Left ventricle myocardium superior (tissue), 1 donor: ENCODE results near the gene ECM1. TPM values are rescaled to one million over a fixed set of nuclear protein-coding genes. Genes with fewer than 3 reads are reported as not detected.
A peak's percentile ranks its signal among the peaks of the same experiment; 100 is the strongest.

Source experiments
- ATAC-seq: fragments of 200-7000 bp; cut with Tn5 transposase; one replicate; pipeline ENCODE4 v1.9.1; 2020; ENCODE audit warnings: mild to moderate bottlenecking, moderate library complexity
- DNase-seq: peaks from one replicate; pipeline ENCODE4 v3.0.0-alpha.2; 2020
- intact Hi-C: fragments of 100-400 bp; cut with micrococcal nuclease; formaldehyde crosslinking; loops from one replicate; pipeline ENCODE4 v1.11.0; 2022
- total RNA-seq: library from RNA; stranded (reverse); fragmentation: NEBNext Ultra II Directional; extraction: Animal tissue kit (Norgen Biotek cat#: 25700); gene quantifications from one replicate; pipeline ENCODE4 v1.2.1, GENCODE V29; 2021
- donor health status: DM: no; HTN: yes; CAD: no; lungs with severe emphysema.

Gene ECM1
- total RNA-seq, 1 donor from 2014 or later = 14.0 TPM

DNA sequence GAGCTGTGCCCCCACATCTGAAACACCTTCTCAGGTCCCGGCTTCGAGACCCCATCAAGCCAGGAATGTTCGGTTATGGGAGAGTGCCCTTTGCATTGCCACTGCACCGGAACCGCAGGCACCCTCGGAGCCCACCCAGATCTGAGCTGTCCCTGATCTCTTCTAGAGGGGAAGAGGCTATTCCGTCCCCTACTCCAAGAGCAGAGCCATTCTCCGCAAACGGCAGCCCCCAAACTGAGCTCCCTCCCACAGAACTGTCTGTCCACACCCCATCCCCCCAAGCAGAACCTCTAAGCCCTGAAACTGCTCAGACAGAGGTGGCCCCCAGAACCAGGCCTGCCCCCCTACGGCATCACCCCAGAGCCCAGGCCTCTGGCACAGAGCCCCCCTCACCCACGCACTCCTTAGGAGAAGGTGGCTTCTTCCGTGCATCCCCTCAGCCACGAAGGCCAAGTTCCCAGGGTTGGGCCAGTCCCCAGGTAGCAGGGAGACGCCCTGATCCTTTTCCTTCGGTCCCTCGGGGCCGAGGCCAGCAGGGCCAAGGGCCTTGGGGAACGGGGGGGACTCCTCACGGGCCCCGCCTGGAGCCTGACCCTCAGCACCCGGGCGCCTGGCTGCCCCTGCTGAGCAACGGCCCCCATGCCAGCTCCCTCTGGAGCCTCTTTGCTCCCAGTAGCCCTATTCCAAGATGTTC lies 45.6 kb downstream of the ECM1 start:
- intact Hi-C loops = no loop called here
- ATAC-seq = no peak
- DNase-seq = no peak

DNA sequence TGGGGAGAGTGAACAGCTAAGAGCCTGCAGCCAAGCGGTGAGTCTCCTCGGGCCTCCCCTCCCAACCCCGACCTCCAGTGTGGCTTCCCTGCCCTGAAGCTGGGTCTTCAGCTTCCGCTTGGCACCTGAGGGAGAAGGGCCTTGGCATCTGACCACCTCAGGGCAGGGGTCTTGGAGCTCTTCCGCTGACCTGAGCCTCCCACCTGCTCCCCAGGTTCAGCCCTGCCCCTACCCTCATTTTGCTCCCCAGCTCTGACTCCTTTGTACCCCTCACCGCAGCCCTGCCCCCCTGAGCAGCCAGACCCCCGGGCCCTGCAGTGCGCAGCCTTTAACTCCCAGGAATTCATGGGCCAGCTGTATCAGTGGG lies 46.2 kb downstream of the ECM1 start:
- intact Hi-C loops = no loop called here
- ATAC-seq (no peak), DNase-seq (no peak)

DNA sequence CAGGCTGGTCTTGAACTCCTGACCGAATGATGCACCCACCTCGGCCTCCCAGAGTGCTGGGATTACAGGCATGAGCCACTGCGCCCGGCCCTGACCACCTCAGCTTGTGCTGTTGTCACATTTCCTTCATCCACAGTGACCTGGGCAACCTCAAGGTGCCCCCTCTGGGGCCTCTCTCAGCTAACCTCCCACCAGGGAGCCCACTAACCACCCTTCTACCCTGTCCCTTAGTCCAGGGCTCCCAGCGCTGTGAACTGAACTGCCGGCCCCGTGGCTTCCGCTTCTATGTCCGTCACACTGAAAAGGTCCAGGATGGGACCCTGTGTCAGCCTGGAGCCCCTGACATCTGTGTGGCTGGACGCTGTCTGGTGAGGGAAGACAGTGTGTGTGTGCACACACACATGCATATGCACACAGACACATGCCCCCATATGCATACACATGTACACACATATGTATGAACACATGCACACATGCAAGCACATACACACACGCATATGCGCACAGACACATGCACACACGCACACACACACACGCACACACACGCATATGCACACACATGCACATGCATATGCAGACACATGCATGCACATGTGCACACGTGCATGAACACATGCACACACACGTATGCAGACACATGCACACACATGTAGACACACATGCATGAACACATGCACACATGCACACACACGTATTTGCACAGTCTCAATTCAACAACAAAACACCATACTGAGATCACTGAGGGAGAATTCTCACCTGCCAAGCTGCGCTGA lies 47.5 kb downstream of the ECM1 start:
- no peak for ATAC-seq
- intact Hi-C loops = no loop called here
- DNase-seq = no peak

DNA sequence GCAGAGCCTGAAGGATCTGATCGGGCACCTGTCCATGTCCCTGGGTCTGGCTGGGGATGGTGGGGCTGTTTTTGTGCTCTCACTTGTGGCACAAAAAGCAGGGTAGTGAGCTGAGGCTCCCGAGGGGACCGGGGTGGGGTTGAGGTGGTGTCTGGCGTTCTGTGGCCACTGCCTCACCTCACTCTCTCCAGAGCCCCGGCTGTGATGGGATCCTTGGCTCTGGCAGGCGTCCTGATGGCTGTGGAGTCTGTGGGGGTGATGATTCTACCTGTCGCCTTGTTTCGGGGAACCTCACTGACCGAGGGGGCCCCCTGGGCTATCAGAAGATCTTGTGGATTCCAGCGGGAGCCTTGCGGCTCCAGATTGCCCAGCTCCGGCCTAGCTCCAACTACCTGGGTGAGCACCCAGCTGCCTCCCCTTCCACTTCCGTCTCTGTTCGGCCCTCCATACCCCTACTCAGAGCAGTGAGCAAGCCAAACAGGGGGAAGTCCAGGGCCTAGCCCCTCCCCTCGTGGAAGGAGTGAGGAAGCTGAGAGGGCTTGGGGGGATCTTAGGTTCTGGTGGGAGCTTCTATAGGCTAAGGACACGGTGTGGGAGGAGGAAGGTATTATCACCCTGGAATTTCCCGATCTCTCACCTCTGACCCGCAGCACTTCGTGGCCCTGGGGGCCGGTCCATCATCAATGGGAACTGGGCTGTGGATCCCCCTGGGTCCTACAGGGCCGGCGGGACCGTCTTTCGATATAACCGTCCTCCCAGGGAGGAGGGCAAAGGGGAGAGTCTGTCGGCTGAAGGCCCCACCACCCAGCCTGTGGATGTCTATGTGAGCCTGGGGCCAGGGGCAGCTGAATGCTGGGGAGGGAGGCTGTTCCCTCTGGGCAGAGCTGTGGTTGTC lies 48.3 kb downstream of the ECM1 start:
- DNase-seq = no peak
- ATAC-seq = no peak
- intact Hi-C loops = no loop called here

DNA sequence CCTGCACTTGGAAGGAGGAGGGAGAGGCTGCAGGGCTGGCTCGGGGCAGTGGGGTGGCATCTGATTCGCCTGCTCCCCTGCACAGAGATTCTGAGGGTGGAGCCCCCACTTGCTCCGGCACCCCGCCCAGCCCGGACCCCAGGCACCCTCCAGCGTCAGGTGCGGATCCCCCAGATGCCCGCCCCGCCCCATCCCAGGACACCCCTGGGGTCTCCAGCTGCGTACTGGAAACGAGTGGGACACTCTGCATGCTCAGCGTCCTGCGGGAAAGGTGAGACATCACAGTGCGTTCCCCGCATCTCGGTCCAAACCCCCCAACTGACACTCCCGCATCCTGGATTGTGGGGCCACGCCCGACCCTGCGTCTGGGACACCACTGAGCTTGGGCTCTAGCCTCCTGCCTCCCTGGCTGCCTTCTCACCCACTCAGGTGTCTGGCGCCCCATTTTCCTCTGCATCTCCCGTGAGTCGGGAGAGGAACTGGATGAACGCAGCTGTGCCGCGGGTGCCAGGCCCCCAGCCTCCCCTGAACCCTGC lies 49.2 kb downstream of the ECM1 start:
- ATAC-seq (no peak), DNase-seq (no peak)
- intact Hi-C loops = no loop called here

DNA sequence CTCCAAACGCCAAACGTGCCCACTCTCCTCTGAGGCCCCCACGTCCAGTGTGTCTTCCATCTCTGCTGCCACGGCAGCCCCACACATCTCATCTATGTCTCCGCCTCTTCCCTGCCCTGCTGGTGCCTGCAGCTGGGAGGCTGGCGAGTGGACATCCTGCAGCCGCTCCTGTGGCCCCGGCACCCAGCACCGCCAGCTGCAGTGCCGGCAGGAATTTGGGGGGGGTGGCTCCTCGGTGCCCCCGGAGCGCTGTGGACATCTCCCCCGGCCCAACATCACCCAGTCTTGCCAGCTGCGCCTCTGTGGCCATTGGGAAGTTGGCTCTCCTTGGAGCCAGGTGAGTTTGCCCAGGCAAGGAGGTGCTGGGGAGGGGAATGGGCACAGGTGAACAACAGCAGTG lies 49.9 kb downstream of the ECM1 start:
- intact Hi-C loops = no loop called here
- ATAC-seq = no peak
- no peak for DNase-seq

DNA sequence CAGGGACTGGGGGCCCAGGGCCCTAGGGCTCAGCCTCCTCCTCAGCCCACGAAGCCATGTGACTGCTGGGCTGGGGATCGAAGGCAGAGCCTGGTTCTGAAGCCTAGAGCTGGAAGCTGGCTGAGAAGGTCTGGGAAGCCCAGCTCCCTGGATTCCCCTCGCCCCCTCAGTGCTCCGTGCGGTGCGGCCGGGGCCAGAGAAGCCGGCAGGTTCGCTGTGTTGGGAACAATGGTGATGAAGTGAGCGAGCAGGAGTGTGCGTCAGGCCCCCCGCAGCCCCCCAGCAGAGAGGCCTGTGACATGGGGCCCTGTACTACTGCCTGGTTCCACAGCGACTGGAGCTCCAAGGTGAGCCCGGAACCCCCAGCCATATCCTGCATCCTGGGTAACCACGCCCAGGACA lies 50.4 kb downstream of the ECM1 start:
- ATAC-seq = no peak
- intact Hi-C loops = no loop called here
- DNase-seq = no peak

DNA sequence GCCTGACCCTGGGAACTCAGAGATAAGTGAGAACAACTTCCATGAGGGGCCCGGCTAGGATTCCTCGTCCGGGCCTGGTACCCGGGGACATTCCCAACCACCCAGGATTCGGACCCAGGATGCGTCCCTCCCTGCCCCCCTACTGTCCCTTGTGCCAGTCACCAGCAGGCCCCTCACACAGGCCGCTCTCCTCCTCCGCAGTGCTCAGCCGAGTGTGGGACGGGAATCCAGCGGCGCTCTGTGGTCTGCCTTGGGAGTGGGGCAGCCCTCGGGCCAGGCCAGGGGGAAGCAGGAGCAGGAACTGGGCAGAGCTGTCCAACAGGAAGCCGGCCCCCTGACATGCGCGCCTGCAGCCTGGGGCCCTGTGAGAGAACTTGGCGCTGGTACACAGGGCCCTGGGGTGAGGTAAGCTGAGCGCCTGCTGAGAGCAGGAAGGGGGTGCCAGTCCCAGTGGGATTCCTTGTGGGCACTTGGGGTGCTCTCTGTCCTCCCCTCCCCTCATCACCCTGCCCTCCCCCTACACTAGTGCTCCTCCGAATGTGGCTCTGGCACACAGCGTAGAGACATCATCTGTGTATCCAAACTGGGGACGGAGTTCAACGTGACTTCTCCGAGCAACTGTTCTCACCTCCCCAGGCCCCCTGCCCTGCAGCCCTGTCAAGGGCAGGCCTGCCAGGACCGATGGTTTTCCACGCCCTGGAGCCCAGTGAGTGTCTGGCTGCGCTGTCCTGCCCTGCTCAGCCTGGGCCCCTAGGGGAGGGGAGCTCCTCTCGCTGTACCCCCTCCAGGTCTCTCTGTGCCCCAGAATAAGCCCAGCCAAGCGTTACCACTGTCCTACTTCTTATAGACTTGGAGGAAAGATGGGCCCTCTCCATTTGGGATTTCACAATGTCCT lies 51.1 kb downstream of the ECM1 start:
- DNase-seq = peak; percentile 80

DNA sequence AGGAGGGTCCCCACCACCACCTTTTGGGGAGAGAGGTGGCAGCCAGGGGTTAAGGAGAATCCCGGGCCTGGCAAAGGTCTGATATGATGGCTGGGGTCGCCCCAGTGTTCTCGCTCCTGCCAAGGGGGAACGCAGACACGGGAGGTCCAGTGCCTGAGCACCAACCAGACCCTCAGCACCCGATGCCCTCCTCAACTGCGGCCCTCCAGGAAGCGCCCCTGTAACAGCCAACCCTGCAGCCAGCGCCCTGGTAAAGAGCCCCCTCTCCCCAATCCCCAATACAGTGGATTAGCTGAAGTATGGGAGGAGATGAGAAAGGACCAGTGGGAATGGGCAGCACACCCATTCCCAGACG lies 51.7 kb downstream of the ECM1 start:
- DNase-seq (no peak), ATAC-seq (no peak)
- intact Hi-C loops = loop anchor here (5.0 kb wide), 1 partner anchor 63 kb away; no protein-coding TSS in a partner anchor

More for the DNA sequence above, 51.1 kb downstream of the ECM1 start:
- intact Hi-C loops = no loop called here
- ATAC-seq = no peak

DNA sequence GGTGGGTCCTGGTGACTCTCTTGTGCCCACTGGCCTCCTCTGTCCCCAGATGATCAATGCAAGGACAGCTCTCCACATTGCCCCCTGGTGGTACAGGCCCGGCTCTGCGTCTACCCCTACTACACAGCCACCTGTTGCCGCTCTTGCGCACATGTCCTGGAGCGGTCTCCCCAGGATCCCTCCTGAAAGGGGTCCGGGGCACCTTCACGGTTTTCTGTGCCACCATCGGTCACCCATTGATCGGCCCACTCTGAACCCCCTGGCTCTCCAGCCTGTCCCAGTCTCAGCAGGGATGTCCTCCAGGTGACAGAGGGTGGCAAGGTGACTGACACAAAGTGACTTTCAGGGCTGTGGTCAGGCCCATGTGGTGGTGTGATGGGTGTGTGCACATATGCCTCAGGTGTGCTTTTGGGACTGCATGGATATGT lies 52.1 kb downstream of the ECM1 start:
- DNase-seq (peak; percentile 82), ATAC-seq (peak; percentile 26)
- intact Hi-C loops = loop anchor here (5.0 kb wide), 1 partner anchor 62 kb away; no protein-coding TSS in a partner anchor

DNA sequence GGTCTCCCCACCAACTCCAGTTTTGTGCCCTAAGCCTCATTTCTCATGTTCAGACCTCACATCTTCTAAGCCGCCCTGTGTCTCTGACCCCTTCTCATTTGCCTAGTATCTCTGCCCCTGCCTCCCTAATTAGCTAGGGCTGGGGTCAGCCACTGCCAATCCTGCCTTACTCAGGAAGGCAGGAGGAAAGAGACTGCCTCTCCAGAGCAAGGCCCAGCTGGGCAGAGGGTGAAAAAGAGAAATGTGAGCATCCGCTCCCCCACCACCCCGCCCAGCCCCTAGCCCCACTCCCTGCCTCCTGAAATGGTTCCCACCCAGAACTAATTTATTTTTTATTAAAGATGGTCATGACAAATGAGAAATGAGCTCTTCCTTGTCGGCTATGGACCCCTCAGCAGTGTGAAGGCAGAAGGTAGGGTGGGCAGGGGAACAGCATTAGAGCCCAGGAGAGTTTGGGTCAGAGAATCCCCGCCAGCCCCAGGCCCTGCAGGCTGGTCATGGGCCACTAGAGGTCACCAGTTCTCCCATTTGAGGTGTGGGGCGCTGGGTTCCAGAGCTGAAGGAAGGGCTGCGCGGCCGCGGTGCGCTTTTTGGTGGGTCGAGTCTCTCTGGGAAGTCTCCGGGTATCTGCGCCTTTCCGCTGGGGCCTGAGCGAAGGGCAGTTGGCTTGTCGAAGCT lies 52.8 kb downstream of the ECM1 start:
- DNase-seq = peak; percentile 92
- peak; percentile 60 for ATAC-seq
- intact Hi-C loops = loop anchor here (5.0 kb wide), 1 partner anchor 62 kb away; no protein-coding TSS in a partner anchor

DNA sequence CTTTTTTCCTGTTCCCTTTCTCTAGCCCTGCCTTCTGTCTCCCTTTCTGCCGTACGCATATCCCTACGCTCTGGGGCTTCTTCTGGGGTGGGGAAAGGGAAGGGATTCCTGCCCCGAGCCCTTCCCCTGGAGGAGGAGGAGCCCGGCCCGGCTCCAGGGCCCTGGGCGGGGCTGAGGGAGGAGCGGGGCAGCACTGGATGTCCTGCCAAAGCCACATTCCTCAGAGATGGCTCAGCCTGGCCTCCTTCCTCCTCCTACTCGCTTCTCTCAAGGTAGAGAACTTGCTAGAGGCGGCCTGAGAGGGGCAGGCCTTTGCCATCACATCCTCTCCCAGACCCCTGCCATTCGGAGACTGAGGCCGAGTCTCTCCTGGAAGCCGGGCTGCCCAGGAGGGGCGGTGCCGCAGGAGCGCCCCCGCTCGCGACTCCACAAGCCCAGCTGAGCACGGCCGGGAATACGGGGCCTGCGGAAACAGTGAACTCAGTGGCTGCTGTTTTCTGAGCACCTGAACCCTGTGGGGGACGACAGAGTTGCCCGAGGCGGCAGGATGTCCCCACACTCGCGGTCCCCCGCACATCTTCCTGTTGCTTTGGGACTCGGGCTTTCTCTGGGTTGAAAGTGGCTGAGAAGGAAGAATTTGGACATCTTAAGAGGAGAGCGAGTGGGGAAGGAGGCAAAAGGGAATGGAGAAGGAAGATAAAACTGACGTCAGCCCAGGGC lies 53.5 kb downstream of the ECM1 start:
- peak; percentile 96 for DNase-seq
- peak; percentile 85 for ATAC-seq
- intact Hi-C loops = loop anchor here (5.0 kb wide), 1 partner anchor 61 kb away; no protein-coding TSS in a partner anchor

DNA sequence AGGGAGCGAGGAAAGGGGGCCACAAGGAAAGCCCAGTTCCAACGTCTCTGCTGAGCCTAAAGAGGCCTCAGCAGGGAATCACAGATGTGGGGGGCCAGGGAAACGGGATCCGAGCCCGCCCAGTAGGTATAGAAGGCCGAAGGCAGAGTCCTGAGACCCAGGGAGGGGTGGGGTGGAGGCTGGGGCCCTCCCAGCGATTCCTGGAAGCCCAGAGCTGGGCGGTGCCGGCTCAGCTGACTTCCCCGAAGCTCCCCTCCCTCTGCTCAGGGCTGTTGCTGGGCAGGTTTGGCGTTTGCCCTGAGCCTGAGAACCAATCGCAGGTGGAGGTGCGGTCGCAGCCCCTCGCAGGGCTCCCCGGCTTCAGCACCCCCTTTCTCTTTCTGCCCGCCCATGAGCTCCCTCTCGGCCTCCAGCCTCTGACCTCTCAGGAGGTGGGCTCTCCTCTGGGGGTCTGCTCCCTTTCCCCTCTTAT lies 54.1 kb downstream of the ECM1 start:
- intact Hi-C loops = loop anchor here (5.0 kb wide), 1 partner anchor 60 kb away; no protein-coding TSS in a partner anchor
- ATAC-seq (peak; percentile 85), DNase-seq (peak; percentile 97)

DNA sequence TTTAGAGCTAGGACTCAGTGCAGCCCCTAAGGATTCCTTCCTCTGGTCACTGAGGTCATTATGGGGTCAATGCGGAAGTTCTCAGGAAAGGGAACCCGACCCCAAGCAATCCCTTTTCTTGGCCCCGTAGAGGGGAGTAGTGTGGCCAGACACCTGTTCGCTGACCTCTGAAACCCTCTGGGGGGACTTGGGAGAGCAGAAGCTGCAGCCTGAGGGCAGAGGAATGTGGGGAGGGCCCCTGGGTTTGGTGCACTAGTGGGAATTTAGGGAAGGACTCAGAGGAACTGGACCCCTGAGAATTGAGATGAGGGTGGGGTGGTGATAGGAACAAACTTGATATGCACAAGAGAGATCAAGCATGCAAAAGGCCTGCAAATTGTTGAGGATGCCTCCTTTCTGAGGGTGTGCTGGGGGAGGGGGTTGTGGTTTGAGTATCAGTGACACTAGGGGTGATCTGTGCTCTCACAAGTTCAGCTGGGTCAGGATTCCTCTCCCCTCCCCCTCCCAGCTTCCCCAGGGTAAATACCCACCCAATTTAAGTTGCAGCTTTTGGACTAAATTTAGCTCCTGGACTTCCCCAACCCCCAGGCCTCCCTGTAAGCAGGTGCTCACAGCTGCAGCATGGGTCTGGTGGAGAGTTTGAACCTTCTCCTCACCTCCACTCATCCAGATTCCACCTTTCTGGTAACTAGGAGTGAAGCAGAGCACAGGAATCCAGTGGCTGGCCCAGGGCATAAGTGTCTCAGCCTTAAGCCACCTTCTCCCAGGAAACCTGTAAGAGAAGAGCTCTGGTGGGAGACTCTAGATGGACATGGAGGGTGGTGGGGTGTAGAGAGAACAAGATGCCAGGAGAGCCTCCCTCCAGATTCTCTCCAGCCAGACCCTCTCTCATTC lies 54.8 kb downstream of the ECM1 start:
- ATAC-seq (no peak), DNase-seq (no peak)
- intact Hi-C loops = loop anchor here (5.0 kb wide), 1 partner anchor 60 kb away; no protein-coding TSS in a partner anchor
